HepG2 (cell line): Measurements from ENCODE around the gene PSMD1. TPM values are rescaled to one million over a fixed set of nuclear protein-coding genes. Genes with fewer than 3 reads are reported as not detected.

Experiments
- FIP1L1 ChIP-seq: fragments of 200-400 bp; formaldehyde crosslinking; IDR thresholded peaks from 2 replicates; pipeline ENCODE4 v1.6.1; 2018; ENCODE audit warnings: low read depth, mild to moderate bottlenecking, low read length, moderate library complexity, borderline replicate concordance; ENCODE audit not compliant: insufficient read depth
- FOXC1 ChIP-seq: sonication (generic); formaldehyde crosslinking; IDR thresholded peaks from 2 replicates; pipeline ENCODE4 v1.8.0; 2022; ENCODE audit warnings: mild to moderate bottlenecking, missing genetic modification reagents, borderline replicate concordance
- HNRNPL ChIP-seq: fragments of 200-400 bp; formaldehyde crosslinking; IDR thresholded peaks from 2 replicates; pipeline ENCODE4 v1.6.1; 2017; ENCODE audit warnings: mild to moderate bottlenecking, low read depth, low read length
- IRF2 ChIP-seq: IDR thresholded peaks from 2 replicates; pipeline ENCODE4 v1.6.1; 2018; ENCODE audit warnings: missing genetic modification reagents, missing compliant biosample characterization
- MED8 ChIP-seq: sonication (generic); formaldehyde crosslinking; IDR thresholded peaks from 2 replicates; pipeline ENCODE4 v1.8.1; 2023; ENCODE audit warnings: mild to moderate bottlenecking, missing genetic modification reagents; ENCODE audit not compliant: insufficient replicate concordance
- MLLT10 ChIP-seq: sonication (generic); formaldehyde crosslinking; IDR thresholded peaks from 2 replicates; pipeline ENCODE4 v1.4.0; 2020; ENCODE audit warnings: missing genetic modification reagents
- MTF1 ChIP-seq: sonication (generic); formaldehyde crosslinking; IDR thresholded peaks from 2 replicates; pipeline ENCODE4 v1.5.0; 2020; ENCODE audit warnings: missing genetic modification reagents
- SAFB2 ChIP-seq: sonication (generic); formaldehyde crosslinking; IDR thresholded peaks from 2 replicates; pipeline ENCODE4 v1.5.1; 2020; ENCODE audit warnings: missing genetic modification reagents, low read depth, mild to moderate bottlenecking, borderline replicate concordance
- SKI ChIP-seq: fragments of 450-650 bp; IDR thresholded peaks from one replicate; pipeline ENCODE4 v1.6.1; 2018; ENCODE audit warnings: mild to moderate bottlenecking; ENCODE audit not compliant: partially characterized antibody
- SMAD9 ChIP-seq: sonication (generic); formaldehyde crosslinking; IDR thresholded peaks from 2 replicates; pipeline ENCODE4 v1.5.1; 2020; ENCODE audit warnings: mild to moderate bottlenecking, missing genetic modification reagents
- TBP ChIP-seq: sonication (generic); formaldehyde crosslinking; IDR thresholded peaks from 2 replicates; pipeline ENCODE4 v1.5.0; 2020; ENCODE audit warnings: missing genetic modification reagents
- ZFYVE20 ChIP-seq: sonication (generic); formaldehyde crosslinking; IDR thresholded peaks from 2 replicates; pipeline ENCODE4 v1.8.0; 2023; ENCODE audit warnings: low read depth, mild to moderate bottlenecking, moderate library complexity, missing genetic modification reagents, borderline replicate concordance
- ZNF709 ChIP-seq: sonication (generic); formaldehyde crosslinking; IDR thresholded peaks from 2 replicates; pipeline ENCODE4 v1.5.0; 2020; ENCODE audit warnings: mild to moderate bottlenecking, missing genetic modification reagents
- ZNF720 ChIP-seq: sonication (generic); formaldehyde crosslinking; IDR thresholded peaks from 2 replicates; pipeline ENCODE4 v1.4.0; 2020; ENCODE audit warnings: missing genetic modification reagents
- polyA plus RNA-seq, 8 experiments: library from polyadenylated mRNA; depleted of rRNA in 3 of 8; stranded (reverse) in 7 of 8; unstranded in 1 of 8; fragments of >200 nt; fragmentation: Illumina TruSeq in 4 of 8; extraction: Trizol in 4 of 8; gene quantifications; 2 replicates each; pipeline versions ENCODE4 v1.2.1 to v1.2.3, GENCODE V29; 2011 to 2016; ENCODE audit warnings: low read depth in 4 of 8, missing spikeins in 1 of 8, mixed read lengths in 1 of 8; ENCODE audit not compliant: insufficient read depth in 1 of 8
- total RNA-seq, 5 experiments: library from RNA; depleted of rRNA; stranded (reverse); fragments of >200 nt; fragmentation: Illumina TruSeq; extraction: Trizol; gene quantifications; 2 replicates each; pipeline ENCODE4 v1.2.3, GENCODE V29; 2016; ENCODE audit warnings: low read depth in 1 of 5
- TF ChIP-seq, protein P1 (sequence below): IDR thresholded peaks from 2 replicates; pipeline ENCODE4 v1.6.1; 2016; ENCODE audit warnings: low read depth, borderline replicate concordance
- TF ChIP-seq, protein P2 (sequence below): sonication (generic); formaldehyde crosslinking; IDR thresholded peaks from 2 replicates; pipeline ENCODE4 v1.8.0; 2022; ENCODE audit warnings: mild to moderate bottlenecking, missing genetic modification reagents, moderate library complexity
- TF ChIP-seq, protein P3 (sequence below), 2 experiments: sonication (generic) in 1 of 2; formaldehyde crosslinking in 1 of 2; IDR thresholded peaks; 2 replicates each; pipeline versions ENCODE4 v1.6.1 to v1.9.0; 2014 to 2022; ENCODE audit warnings: antibody characterized with exemption in 1 of 2, borderline replicate concordance in 1 of 2, inconsistent platforms in 1 of 2, low read depth in 1 of 2, missing genetic modification reagents in 1 of 2

Gene PSMD1
- total and polyA plus RNA-seq, 2 of the 13 experiments (the other 11 are each of a cell fraction or from before 2014, with no cell fraction given) = 136 to 191 TPM

DNA sequence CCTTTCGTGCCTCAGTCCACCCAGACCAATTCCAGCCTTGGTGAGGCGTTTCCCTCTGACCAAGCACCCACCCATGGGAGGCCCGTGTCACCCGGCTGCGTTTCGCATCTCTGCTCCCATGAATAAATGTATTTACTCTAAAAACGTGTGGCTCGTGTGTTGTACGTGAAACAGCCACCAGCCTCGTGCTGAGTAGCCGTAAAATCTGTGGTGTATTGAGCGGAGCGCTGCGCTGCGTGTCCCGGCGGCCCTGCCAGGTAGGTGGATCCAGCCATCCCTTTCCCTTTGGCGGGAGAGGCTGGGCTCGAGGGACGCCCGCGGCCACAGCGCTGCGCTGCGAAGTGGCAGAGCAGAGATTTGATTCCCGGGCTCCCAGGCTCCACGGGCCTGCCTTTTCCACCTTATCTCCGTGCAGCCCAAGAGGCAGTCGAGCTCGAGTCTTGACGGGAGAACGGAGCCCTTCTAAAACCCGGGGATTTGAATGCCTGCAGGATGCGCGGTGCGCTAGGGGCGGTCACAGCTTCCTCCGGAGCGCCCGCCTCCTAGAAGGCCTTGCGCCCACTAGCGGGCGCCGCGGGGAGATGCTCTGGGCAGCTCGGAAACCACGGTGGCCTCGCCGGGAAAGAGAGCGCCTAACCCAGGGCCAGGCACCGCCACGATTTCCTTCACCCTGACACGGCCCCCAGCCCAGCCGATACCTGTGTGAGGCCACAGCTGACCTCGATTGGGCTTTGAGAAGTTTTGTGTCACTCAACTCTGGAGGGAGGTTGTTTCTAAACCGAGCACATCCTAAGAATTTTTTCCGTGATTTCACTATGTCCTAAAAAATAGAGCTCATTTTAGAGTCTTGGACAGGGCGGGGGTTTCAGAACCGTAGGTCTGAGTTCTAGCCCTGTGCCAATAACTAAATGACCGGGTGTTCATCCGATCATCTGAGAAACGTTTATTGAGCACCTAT, 3.9 kb upstream of the PSMD1 start (continued):
- TF ChIP-seq ZNF709 (peak; percentile 96), SMAD9 (CRISPR knock-in tag) (0 out of 2 replicates have a peak, but pooled peaks have one; percentile 59), FOXC1 (peak; percentile 70; the same call in 1 of the 2 replicates), MED8 (CRISPR knock-in tag) (peak; percentile 24), ZFYVE20 (no peak), IRF2 (CRISPR knock-in tag) (peak; percentile 54), FIP1L1 (peak; percentile 91; the same call in 1 of the 2 replicates), MTF1 (CRISPR knock-in tag) (peak; percentile 57; the same call in 1 of the 2 replicates), MLLT10 (CRISPR knock-in tag) (no peak; the same call in 1 of the 2 replicates), ZNF720 (CRISPR knock-in tag) (no peak), SKI (peak; percentile 53), TBP (no peak), SAFB2 (CRISPR knock-in tag) (peak; percentile 95), HNRNPL (peak; percentile 85)
- TF ChIP-seq, protein P1, sequence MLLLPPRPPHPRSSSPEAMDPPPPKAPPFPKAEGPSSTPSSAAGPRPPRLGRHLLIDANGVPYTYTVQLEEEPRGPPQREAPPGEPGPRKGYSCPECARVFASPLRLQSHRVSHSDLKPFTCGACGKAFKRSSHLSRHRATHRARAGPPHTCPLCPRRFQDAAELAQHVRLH (CRISPR knock-in tag) = peak; percentile 62; the same call in 1 of the 2 replicates
- TF ChIP-seq, protein P2, sequence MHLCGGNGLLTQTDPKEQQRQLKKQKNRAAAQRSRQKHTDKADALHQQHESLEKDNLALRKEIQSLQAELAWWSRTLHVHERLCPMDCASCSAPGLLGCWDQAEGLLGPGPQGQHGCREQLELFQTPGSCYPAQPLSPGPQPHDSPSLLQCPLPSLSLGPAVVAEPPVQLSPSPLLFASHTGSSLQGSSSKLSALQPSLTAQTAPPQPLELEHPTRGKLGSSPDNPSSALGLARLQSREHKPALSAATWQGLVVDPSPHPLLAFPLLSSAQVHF = peak; percentile 93
- TF ChIP-seq, protein P3, sequence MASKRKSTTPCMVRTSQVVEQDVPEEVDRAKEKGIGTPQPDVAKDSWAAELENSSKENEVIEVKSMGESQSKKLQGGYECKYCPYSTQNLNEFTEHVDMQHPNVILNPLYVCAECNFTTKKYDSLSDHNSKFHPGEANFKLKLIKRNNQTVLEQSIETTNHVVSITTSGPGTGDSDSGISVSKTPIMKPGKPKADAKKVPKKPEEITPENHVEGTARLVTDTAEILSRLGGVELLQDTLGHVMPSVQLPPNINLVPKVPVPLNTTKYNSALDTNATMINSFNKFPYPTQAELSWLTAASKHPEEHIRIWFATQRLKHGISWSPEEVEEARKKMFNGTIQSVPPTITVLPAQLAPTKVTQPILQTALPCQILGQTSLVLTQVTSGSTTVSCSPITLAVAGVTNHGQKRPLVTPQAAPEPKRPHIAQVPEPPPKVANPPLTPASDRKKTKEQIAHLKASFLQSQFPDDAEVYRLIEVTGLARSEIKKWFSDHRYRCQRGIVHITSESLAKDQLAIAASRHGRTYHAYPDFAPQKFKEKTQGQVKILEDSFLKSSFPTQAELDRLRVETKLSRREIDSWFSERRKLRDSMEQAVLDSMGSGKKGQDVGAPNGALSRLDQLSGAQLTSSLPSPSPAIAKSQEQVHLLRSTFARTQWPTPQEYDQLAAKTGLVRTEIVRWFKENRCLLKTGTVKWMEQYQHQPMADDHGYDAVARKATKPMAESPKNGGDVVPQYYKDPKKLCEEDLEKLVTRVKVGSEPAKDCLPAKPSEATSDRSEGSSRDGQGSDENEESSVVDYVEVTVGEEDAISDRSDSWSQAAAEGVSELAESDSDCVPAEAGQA (IDR thresholded peaks at IDR 0.05; ENCODE audit: low read depth) = no peak
- TF ChIP-seq, protein P3 (CRISPR knock-in tag; IDR thresholded peaks at IDR 0.05; ENCODE audit: borderline replicate concordance) = no peak
